Ramos (cell line): ENCODE measurements around the gene KCNQ1.

Source experiments
- in situ Hi-C: fragments of 300-500 bp; cut with MboI; formaldehyde crosslinking; loops from one replicate; pipeline ENCODE4 v1.14.3; 2022; ENCODE audit warnings: low sequenced_read_pairs; ENCODE audit not compliant: unreplicated experiment

KCNQ1 gene

DNA sequence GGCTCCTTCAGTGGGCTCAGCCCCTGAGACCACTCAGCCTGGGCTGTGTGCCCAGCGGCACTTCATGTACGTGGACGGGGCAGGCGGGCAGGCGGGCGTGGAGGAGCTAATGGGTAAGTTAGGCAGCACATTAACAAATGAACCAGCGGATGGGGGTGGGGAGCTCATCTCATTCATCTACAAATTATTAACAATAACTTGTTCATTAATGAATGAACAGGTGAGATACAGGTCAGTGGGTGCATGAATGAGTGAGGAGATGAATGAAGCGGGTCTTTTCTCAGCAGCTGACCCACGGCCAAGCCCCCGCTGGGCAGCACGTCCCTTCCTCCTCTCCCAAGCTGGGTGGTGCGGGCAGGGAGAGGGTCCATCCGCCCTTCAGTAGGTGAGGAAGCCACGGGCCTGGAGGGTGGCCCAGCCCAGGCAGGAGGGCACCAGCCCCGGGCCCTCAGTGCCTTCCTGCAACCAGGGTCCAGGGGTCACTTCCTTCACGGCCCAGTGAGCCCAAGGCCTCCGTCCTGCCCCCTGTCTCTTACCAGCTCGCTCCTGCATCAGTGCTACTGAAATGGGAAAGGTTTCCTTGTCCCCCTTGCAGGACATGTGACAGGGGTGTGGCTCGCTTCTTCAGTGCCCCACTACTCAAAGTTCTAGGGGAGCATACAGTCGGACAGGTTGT, 315.5 kb downstream of the KCNQ1 start:
- in situ Hi-C loops, result no loop called here

GRCh38 chr11:2761131-2762030, 316.6 kb downstream of the KCNQ1 start:
- in situ Hi-C loops, result no loop called here

GRCh38 chr11:2762031-2762380, 317.2 kb downstream of the KCNQ1 start:
- in situ Hi-C loops, result no loop called here

GRCh38 chr11:2762451-2762850, 317.6 kb downstream of the KCNQ1 start:
- in situ Hi-C loops, result no loop called here

DNA sequence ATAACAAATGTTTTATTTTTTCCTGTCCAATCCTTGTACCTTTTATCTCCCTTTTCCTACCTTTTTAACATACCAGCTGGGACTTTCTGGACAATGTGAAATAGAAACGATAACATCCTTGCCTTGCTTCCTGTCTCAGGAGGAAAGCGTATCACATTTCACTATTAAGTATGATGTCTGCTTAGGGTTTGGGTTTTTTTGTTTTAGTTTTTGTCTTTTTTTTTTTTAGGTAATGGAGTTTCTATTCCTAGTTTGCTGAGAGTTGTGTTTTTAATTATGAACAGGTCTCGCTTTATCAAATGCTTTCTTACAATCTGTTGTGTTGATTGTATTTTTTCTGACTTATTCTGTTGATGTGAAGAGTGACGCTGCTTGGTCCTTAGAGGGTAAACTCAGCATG, 319.2 kb downstream of the KCNQ1 start:
- in situ Hi-C loops, result no loop called here

GRCh38 chr11:2765491-2765890, 320.7 kb downstream of the KCNQ1 start:
- in situ Hi-C loops, result no loop called here

DNA sequence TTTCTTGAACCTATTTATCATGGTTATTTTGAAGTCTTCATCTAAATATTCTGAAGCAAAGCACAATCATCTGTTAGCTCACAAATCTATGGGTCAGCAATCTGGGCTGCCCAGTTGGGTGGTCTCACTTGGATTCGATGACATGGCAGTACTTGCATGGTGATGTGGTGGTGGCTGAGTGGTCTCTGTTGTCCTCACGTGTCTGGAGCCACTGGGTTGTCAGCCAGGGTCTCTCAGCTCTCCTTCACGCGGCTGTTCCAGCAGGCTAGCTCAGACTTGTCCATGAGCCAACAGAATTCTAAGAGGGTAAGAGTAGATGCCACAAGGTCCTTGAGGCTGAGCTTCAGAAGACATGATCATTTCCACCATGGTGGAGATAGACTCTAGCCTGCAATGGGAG, 321.4 kb downstream of the KCNQ1 start:
- in situ Hi-C loops, result no loop called here

DNA sequence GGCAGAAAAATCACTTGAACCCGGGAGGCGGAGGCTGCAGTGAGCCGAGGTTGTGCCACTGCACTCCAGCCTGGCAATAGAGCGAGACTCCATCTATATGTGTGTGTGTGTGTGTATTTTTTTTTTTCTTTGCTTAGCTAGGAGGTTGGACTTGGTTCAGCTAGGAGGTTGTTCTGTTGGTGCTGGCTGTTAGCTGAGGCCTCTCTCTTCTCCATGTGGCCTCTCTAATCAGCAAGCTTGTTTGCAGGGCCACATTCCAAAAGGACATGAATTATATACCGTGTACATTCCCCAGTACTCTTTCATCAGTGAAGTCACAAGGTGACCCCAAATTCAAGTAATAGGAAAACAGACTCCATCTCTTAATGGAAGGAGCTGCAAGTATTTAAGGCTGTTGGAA, 322.3 kb downstream of the KCNQ1 start:
- in situ Hi-C loops, result no loop called here

GRCh38 chr11:2767801-2768200, 323.0 kb downstream of the KCNQ1 start:
- in situ Hi-C loops, result no loop called here

GRCh38 chr11:2768471-2769408, 323.9 kb downstream of the KCNQ1 start:
- in situ Hi-C loops, result no loop called here

DNA sequence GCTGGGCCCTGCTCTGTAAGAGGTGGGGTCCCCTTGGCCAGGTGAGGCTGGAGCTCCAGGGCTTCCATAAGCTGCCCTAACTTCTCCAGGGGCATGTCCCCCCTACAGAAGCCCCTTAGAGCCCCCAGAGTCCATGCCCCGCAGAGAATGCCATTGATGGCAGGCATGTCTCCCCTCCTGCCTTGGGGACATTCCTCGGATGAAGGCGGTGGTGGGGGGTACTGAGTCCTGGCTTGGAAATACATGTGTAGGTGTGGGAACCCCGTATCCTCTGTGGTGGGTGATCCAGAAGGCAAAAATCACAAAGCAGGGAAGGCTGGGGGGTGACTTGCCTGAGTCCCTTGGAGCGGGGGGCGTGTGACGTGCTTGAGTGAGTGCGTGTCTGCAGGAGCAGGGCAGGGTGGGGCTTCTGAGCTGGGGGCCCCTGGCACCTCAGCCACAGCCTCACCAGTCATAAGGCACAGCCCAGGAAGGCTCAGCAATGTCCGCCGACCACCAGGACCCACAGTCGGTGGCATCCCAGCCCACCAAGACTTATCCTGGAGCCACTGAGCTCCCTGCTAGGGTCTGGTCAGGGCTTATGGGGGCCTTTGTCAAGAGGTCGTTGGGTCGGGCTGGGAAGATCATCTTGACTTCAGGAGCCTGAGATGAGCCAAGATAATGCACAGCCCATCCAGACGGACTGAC, 324.7 kb downstream of the KCNQ1 start:
- in situ Hi-C loops, result no loop called here

- in situ Hi-C loops, result no loop called here
Measured at GRCh38 chr11:2770096-2770751, 325.4 kb downstream of the KCNQ1 start.

DNA sequence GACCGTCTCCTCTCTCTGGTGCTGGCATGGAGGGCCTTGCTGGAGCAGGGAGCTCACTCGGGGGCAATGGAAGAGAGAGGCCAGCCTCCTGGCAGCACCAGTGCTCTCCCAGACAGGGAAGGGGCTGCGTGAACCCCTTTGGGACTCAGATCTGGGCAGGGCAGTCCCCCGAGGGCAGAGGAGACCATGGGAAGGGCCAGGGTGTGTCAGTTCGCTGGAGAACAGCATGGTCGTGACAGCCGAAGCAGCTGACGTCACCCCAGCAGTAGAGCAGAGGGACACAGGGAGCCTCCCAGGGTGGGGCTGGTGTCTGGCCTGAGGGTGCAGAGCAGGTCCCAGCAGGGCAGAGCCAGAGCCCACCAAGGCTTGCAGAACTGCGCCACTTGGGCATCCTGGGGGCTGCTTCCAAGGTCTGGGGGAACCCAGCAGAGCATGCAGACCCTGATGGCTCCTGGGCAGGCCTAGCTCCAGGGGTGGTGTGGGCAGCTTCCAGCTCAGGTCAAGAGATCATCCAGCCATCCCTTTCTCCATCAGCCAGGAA, 326.0 kb downstream of the KCNQ1 start:
- in situ Hi-C loops, result no loop called here

DNA sequence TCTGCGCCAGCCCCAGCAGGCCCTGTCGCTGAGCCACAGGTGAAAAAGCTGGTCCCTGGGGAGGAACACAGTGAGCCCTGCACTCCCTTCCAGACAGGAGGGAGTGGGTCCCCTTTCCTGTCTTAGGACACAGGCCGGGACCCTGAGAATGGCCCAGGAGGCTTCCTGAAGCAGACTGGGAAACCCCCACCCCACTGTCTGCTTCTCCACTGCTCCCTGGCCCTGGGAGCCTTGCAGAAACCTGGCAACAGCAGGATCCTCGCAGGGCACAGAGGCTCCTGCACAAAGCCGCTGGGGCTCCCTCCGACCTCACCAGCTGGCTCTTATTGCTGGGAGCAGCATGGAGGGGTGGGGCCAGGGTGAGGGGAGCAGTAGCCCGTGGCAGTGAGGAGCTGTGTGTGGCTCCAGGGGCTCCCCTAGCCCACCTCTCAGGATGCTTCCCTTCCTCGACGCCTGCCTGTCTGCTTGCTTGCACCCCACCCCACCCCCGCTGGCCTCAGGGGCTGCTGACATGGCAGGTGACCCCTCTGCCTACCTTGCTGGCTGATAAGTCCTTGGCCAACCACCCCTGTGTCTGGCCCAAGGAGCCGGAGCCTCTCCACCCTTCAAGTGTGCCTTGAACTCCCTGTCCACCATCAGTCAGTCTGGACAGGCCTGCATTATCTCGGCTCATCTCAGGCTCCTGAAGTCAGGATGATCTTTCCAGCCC, 327.1 kb downstream of the KCNQ1 start:
- in situ Hi-C loops, result no loop called here

- in situ Hi-C loops, result no loop called here
Measured at GRCh38 chr11:2772544-2773031, 327.8 kb downstream of the KCNQ1 start.

- in situ Hi-C loops, result no loop called here
Measured at GRCh38 chr11:2774173-2775082, 329.6 kb downstream of the KCNQ1 start.

- in situ Hi-C loops, result no loop called here
Measured at GRCh38 chr11:2775083-2775625, 330.3 kb downstream of the KCNQ1 start.
